Nasal cavity respiratory epithelium epithelial cell of viscerocranial mucosa (primary cell): ENCODE data around the gene KRTAP2-2. TPM values are rescaled to one million over a fixed set of nuclear protein-coding genes. Genes with fewer than 3 reads are reported as not detected.

Source experiments
- total RNA-seq: library from RNA; depleted of rRNA; stranded (reverse); fragments of >200 nt; gene quantifications from 2 replicates; pipeline ENCODE4 v1.2.3, GENCODE V29; 2014

KRTAP2-2 gene
- not detected in 2 replicates for total RNA-seq

GRCh38 chr17:41055130-41055529, at the start of gene KRTAP2-2:
KRTAP2-2 (minus strand) TSS chr17:41055230; CDS start chr17:41055211, 19 bp downstream.

GRCh38 chr17:41101586-41102259, 46.7 kb upstream of the KRTAP2-2 start, which contains the start of gene KRTAP4-16:
KRTAP4-16 (minus strand) TSS chr17:41102209; CDS start chr17:41102209, 0 bp downstream.

GRCh38 chr17:41098042-41098441, 43.0 kb upstream of the KRTAP2-2 start, which contains the start of gene KRTAP4-8:
KRTAP4-8 (minus strand) TSS chr17:41098142; CDS start chr17:41098084, 58 bp downstream.

GRCh38 chr17:41084100-41084856, 29.2 kb upstream of the KRTAP2-2 start, which contains the start of gene KRTAP4-7:
KRTAP4-7 (plus strand) TSS chr17:41084150; CDS start chr17:41084207, 57 bp downstream.

GRCh38 chr17:41065829-41066624, 11.0 kb upstream of the KRTAP2-2 start, which contains the start of gene KRTAP2-4:
KRTAP2-4 (minus strand) TSS chr17:41065879; CDS start chr17:41065845, 34 bp downstream.

GRCh38 chr17:41060052-41060604, 5.1 kb upstream of the KRTAP2-2 start, which contains the start of gene KRTAP2-3:
KRTAP2-3 (minus strand) TSS chr17:41060114; CDS start chr17:41060050, 64 bp downstream.

GRCh38 chr17:41046735-41047465, 8.1 kb downstream of the KRTAP2-2 start, which contains the start of gene KRTAP2-1:
KRTAP2-1 (minus strand) TSS chr17:41047316; CDS start chr17:41047267, 49 bp downstream.

GRCh38 chr17:41040783-41041571, 14.1 kb downstream of the KRTAP2-2 start, which contains the start of gene KRTAP1-1:
KRTAP1-1 (minus strand) TSS chr17:41041450; CDS start chr17:41041397, 53 bp downstream.

GRCh38 chr17:41034346-41034935, 20.6 kb downstream of the KRTAP2-2 start, which contains the start of gene KRTAP1-3:
KRTAP1-3 (minus strand) TSS chr17:41034874; CDS start chr17:41034821, 53 bp downstream.

GRCh38 chr17:41029633-41030245, 25.3 kb downstream of the KRTAP2-2 start, which contains the start of gene KRTAP1-4:
KRTAP1-4 (minus strand) TSS chr17:41030195; CDS start chr17:41030078, 117 bp downstream.

GRCh38 chr17:41026715-41027471, 28.1 kb downstream of the KRTAP2-2 start, which contains the start of gene KRTAP1-5:
KRTAP1-5 (minus strand) TSS chr17:41027208; CDS start chr17:41027155, 53 bp downstream.

GRCh38 chr17:41008811-41009210, 46.2 kb downstream of the KRTAP2-2 start, which contains the start of gene KRTAP3-1:
KRTAP3-1 (minus strand) TSS chr17:41009128; CDS start chr17:41009074, 54 bp downstream.

Other genes with a start within 250 kb of the KRTAP2-2 start
- gene KRT10, start 232.6 kb downstream of the KRTAP2-2 start, total RNA-seq: 5.9 and 8.5 TPM in 2 replicates
- not detected in 2 replicates for gene KRT12, start 188.0 kb downstream of the KRTAP2-2 start, total RNA-seq
- gene KRT20, start 170.0 kb downstream of the KRTAP2-2 start, total RNA-seq: not detected in 2 replicates
- gene KRT23, start 117.6 kb downstream of the KRTAP2-2 start, total RNA-seq: 27.3 and 86.5 TPM in 2 replicates
- 0.28 TPM in 1 of 2 replicates, not detected in the other for gene KRT39, start 88.3 kb downstream of the KRTAP2-2 start, total RNA-seq
- 0.36 TPM in 1 of 2 replicates, not detected in the other for gene KRT40, start 70.9 kb downstream of the KRTAP2-2 start, total RNA-seq
- not detected in 2 replicates for gene KRTAP3-3, start 61.1 kb downstream of the KRTAP2-2 start, total RNA-seq
- gene KRTAP3-2, start 55.3 kb downstream of the KRTAP2-2 start, total RNA-seq: not detected in 2 replicates
- gene KRTAP3-1, start 46.1 kb downstream of the KRTAP2-2 start, total RNA-seq: not detected in 2 replicates
- not detected in 2 replicates for gene KRTAP1-5, start 28.0 kb downstream of the KRTAP2-2 start, total RNA-seq
- not detected in 2 replicates for gene KRTAP1-4, start 25.0 kb downstream of the KRTAP2-2 start, total RNA-seq
- not detected in 2 replicates for gene KRTAP1-3, start 20.4 kb downstream of the KRTAP2-2 start, total RNA-seq
- gene KRTAP1-1, start 13.8 kb downstream of the KRTAP2-2 start, total RNA-seq: not detected in 2 replicates
- gene KRTAP2-1, start 7.9 kb downstream of the KRTAP2-2 start, total RNA-seq: not detected in 2 replicates
- gene KRTAP2-3, start 4.9 kb upstream of the KRTAP2-2 start, total RNA-seq: 0.93 TPM in 1 of 2 replicates, not detected in the other
- gene KRTAP2-4, start 10.6 kb upstream of the KRTAP2-2 start, total RNA-seq: not detected in 2 replicates
- gene KRTAP4-7, start 28.9 kb upstream of the KRTAP2-2 start, total RNA-seq: not detected in 2 replicates
- gene KRTAP4-8, start 42.9 kb upstream of the KRTAP2-2 start, total RNA-seq: not detected in 2 replicates
- gene KRTAP4-16, start 47.0 kb upstream of the KRTAP2-2 start, total RNA-seq: not detected in 2 replicates
- gene KRTAP4-9, start 50.2 kb upstream of the KRTAP2-2 start, total RNA-seq: not detected in 2 replicates
- not detected in 2 replicates for gene KRTAP4-11, start 63.1 kb upstream of the KRTAP2-2 start, total RNA-seq
- gene KRTAP4-12, start 69.0 kb upstream of the KRTAP2-2 start, total RNA-seq: not detected in 2 replicates
- not detected in 2 replicates for gene KRTAP4-6, start 85.3 kb upstream of the KRTAP2-2 start, total RNA-seq
- not detected in 2 replicates for gene KRTAP4-5, start 94.6 kb upstream of the KRTAP2-2 start, total RNA-seq
- not detected in 2 replicates for gene KRTAP4-4, start 105.5 kb upstream of the KRTAP2-2 start, total RNA-seq
- not detected in 2 replicates for gene KRTAP4-3, start 113.0 kb upstream of the KRTAP2-2 start, total RNA-seq
- gene KRTAP4-2, start 123.0 kb upstream of the KRTAP2-2 start, total RNA-seq: not detected in 2 replicates
- not detected in 2 replicates for gene KRTAP4-1, start 129.7 kb upstream of the KRTAP2-2 start, total RNA-seq
- not detected in 2 replicates for gene KRTAP9-1, start 134.7 kb upstream of the KRTAP2-2 start, total RNA-seq
- gene KRTAP9-2, start 171.4 kb upstream of the KRTAP2-2 start, total RNA-seq: not detected in 2 replicates
- not detected in 2 replicates for gene KRTAP9-3, start 177.2 kb upstream of the KRTAP2-2 start, total RNA-seq
- gene KRTAP9-8, start 182.8 kb upstream of the KRTAP2-2 start, total RNA-seq: not detected in 2 replicates
- gene KRTAP9-4, start 194.5 kb upstream of the KRTAP2-2 start, total RNA-seq: not detected in 2 replicates
- not detected in 2 replicates for gene KRTAP9-9, start 200.2 kb upstream of the KRTAP2-2 start, total RNA-seq
- not detected in 2 replicates for gene KRTAP9-6, start 210.1 kb upstream of the KRTAP2-2 start, total RNA-seq
- gene KRTAP9-7, start 220.5 kb upstream of the KRTAP2-2 start, total RNA-seq: not detected in 2 replicates
- gene KRTAP29-1, start 247.6 kb upstream of the KRTAP2-2 start, total RNA-seq: not detected in 2 replicates